PC-3 (cell line): Measurements from ENCODE around the gene RBM15B. TPM values are rescaled to one million over a fixed set of nuclear protein-coding genes. Genes with fewer than 3 reads are reported as not detected.

Source experiments
- ATAC-seq: fragments of 200-7000 bp; cut with Tn5 transposase; 2 replicates; pipeline ENCODE4 v1.9.1; 2020; ENCODE audit warnings: mild to moderate bottlenecking, moderate library complexity
- BruUV-seq: library from RNA; stranded (reverse); fragments of 400-500 nt; replicated peaks from 2 replicates; lab custom pipeline; 2021; lab: Mats Ljungman, UMichigan
- CTCF ChIA-PET: fragments of 300-600 bp; sonication (Branson Sonifier 250); formaldehyde crosslinking; loops from one replicate; lab custom pipeline; 2022; ENCODE audit warnings: antibody characterized with exemption; lab: Charles Lee
- POLR2A ChIA-PET: fragments of 300-600 bp; sonication (Branson Sonifier 250); formaldehyde crosslinking; loops from one replicate; lab custom pipeline; 2022; ENCODE audit warnings: antibody characterized with exemption; ENCODE audit not compliant: unreplicated experiment; lab: Charles Lee
- DNase-seq: peaks from one replicate; pipeline ENCODE4 v3.0.0-alpha.2; 2015
- H2AFZ ChIP-seq: fragments of 300-600 bp; sonication (generic); 2 replicates; pipeline ENCODE4 v1.6.0; 2016; ENCODE audit warnings: antibody characterized with exemption, low read length
- H3F3A ChIP-seq: fragments of 300-600 bp; sonication (generic); one replicate; pipeline ENCODE4 v1.6.0; 2017; ENCODE audit warnings: antibody characterized with exemption, low read length, control low read depth, mild to moderate bottlenecking; ENCODE audit not compliant: unreplicated experiment
- H3K27ac ChIP-seq: fragments of 300-600 bp; sonication (generic); 2 replicates; pipeline ENCODE4 v1.5.1; 2016; ENCODE audit warnings: mild to moderate bottlenecking, low read length
- H3K27me3 ChIP-seq: fragments of 300-600 bp; sonication (generic); 2 replicates; pipeline ENCODE4 v1.6.1; 2016; ENCODE audit warnings: low read length, mixed read lengths
- H3K36me3 ChIP-seq: fragments of 300-600 bp; sonication (generic); 2 replicates; pipeline ENCODE4 v1.6.1; 2016; ENCODE audit warnings: low read depth, mixed run types, low read length, mixed read lengths
- H3K4me1 ChIP-seq: fragments of 300-600 bp; sonication (generic); 2 replicates; pipeline ENCODE4 v1.5.1; 2016; ENCODE audit warnings: low read length; ENCODE audit not compliant: insufficient read depth
- H3K4me2 ChIP-seq: fragments of 300-600 bp; sonication (generic); 2 replicates; pipeline ENCODE4 v1.6.0; 2016; ENCODE audit warnings: low read length
- H3K4me3 ChIP-seq: fragments of 300-600 bp; sonication (generic); 2 replicates; pipeline ENCODE4 v1.5.1; 2016; ENCODE audit warnings: mild to moderate bottlenecking, low read length, mixed read lengths
- H3K79me2 ChIP-seq: fragments of 300-600 bp; sonication (generic); 2 replicates; pipeline ENCODE4 v1.6.1; 2017; ENCODE audit warnings: low read length, mixed read lengths
- H3K9ac ChIP-seq: fragments of 300-600 bp; sonication (generic); 2 replicates; pipeline ENCODE4 v1.6.0; 2016; ENCODE audit warnings: mild to moderate bottlenecking, low read length
- H3K9me2 ChIP-seq: fragments of 300-600 bp; sonication (generic); replicated peaks from 2 replicates; pipeline ENCODE4 v1.6.1; 2016; ENCODE audit warnings: mixed run types, low read length, mixed read lengths
- H3K9me3 ChIP-seq: fragments of 300-600 bp; sonication (generic); 2 replicates; pipeline ENCODE4 v1.6.1; 2016; ENCODE audit warnings: low read length, mixed read lengths
- H4K20me1 ChIP-seq: fragments of 300-600 bp; sonication (generic); 2 replicates; pipeline ENCODE4 v1.6.1; 2016; ENCODE audit warnings: low read length, mixed read lengths
- EZH2 ChIP-seq: fragments of 300-600 bp; sonication (generic); IDR thresholded peaks from one replicate; pipeline ENCODE4 v1.6.1; 2017; ENCODE audit warnings: antibody characterized with exemption, mild to moderate bottlenecking, low read length; ENCODE audit not compliant: unreplicated experiment
- EZH2phosphoT487 ChIP-seq: fragments of 300-600 bp; sonication (generic); IDR thresholded peaks from 2 replicates; pipeline ENCODE4 v1.6.1; 2018; ENCODE audit warnings: mild to moderate bottlenecking, antibody characterized with exemption, low read length, borderline replicate concordance
- intact Hi-C: fragments of 100-400 bp; cut with micrococcal nuclease; formaldehyde crosslinking; loops from 2 replicates; pipeline ENCODE4 v1.9.0; 2023
- total RNA-seq: library from RNA; depleted of rRNA; stranded (reverse); fragments of >200 nt; gene quantifications from 2 replicates; pipeline ENCODE4 v1.2.3, GENCODE V29; 2014
- TF ChIP-seq, protein P1 (sequence below): fragments of 300-600 bp; sonication (generic); conservative IDR thresholded peaks from 2 replicates; pipeline ENCODE4 v1.5.1; 2017; ENCODE audit warnings: antibody characterized with exemption, low read depth, mild to moderate bottlenecking, low read length

The RBM15B gene
- total RNA-seq, 1 experiment from 2014 or later, result 31.1 TPM

DNA sequence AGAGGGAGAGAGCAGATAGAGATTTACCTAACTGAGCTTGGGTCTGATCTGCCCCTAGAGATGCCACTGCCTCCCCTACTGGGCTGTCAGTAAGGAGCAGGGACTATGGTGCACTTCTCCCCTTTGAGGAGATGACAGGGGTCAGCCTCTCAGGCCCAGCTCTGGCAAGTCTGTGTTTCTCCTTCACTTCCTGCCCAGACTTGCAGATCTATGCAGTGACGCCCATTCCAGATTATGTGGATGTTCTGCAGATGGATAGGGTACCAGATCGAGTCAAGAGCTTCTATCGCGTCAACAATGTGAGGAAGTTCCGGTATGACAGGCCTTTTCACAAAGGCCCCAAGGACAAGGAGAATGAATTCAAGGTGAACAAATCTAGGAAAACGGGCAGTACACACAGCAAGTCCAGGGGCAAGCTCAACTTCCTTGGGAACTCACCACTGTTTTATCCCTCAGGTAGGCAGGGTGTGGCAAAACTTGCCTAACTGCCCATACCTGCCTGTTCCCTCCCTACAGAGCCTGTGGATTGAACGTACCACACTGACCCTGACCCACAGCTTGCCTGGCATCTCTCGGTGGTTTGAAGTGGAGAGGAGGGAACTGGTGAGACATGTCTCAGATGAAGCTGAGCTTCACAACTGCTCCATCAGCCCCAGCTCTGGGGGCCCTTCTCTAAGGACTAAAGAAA lies 35.0 kb upstream of the RBM15B start:
- CTCF ChIA-PET, result no interaction called here
- no TSS peak for BruUV-seq
- Histone ChIP-seq H4K20me1 (no peaks in the 10 kb centered on the region), H3K4me2 (no peak overlapping the region), H3K27ac (no peak overlapping the region), H3K9ac (no peak overlapping the region), H3K36me3 (no peaks in the 10 kb centered on the region), H3K27me3 (peaks cover 18% of the 10 kb centered on the region), H2AFZ (no peak overlapping the region), H3K9me3 (no peaks in the 10 kb centered on the region), H3K9me2 (no peaks in the 10 kb centered on the region), H3K4me3 (no peak overlapping the region), H3K79me2 (no peaks in the 10 kb centered on the region), H3F3A (no peaks in the 10 kb centered on the region), H3K4me1 (no peaks in the 10 kb centered on the region)
- intact Hi-C loops, result no loop called here
- no peak for TF ChIP-seq EZH2
- TF ChIP-seq, protein P1, sequence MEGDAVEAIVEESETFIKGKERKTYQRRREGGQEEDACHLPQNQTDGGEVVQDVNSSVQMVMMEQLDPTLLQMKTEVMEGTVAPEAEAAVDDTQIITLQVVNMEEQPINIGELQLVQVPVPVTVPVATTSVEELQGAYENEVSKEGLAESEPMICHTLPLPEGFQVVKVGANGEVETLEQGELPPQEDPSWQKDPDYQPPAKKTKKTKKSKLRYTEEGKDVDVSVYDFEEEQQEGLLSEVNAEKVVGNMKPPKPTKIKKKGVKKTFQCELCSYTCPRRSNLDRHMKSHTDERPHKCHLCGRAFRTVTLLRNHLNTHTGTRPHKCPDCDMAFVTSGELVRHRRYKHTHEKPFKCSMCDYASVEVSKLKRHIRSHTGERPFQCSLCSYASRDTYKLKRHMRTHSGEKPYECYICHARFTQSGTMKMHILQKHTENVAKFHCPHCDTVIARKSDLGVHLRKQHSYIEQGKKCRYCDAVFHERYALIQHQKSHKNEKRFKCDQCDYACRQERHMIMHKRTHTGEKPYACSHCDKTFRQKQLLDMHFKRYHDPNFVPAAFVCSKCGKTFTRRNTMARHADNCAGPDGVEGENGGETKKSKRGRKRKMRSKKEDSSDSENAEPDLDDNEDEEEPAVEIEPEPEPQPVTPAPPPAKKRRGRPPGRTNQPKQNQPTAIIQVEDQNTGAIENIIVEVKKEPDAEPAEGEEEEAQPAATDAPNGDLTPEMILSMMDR, result no peak
- no peak for TF ChIP-seq EZH2phosphoT487
- no peak for ATAC-seq
- peak; percentile 34 for DNase-seq
- POLR2A ChIA-PET, result no interaction called here

GRCh38 chr3:51357856-51358255 lies 33.2 kb upstream of the RBM15B start:
- TF ChIP-seq EZH2phosphoT487 (no peak), EZH2 (no peak)
- TF ChIP-seq, protein P1, result no peak
- no peaks in the 10 kb centered on the region for H3K4me1 ChIP-seq
- no peaks in the 10 kb centered on the region for H3K9me3 ChIP-seq
- H3K79me2 ChIP-seq, result no peaks in the 10 kb centered on the region
- no peaks in the 10 kb centered on the region for H3K36me3 ChIP-seq
- H3F3A ChIP-seq, result no peaks in the 10 kb centered on the region
- CTCF ChIA-PET, result no interaction called here
- H3K4me2 ChIP-seq, result no peak overlapping the region
- peaks cover 21% of the 10 kb centered on the region for H3K27me3 ChIP-seq
- ATAC-seq (no peak), DNase-seq (no peak)
- H3K9ac ChIP-seq, result no peak overlapping the region
- no peaks in the 10 kb centered on the region for H3K9me2 ChIP-seq
- H4K20me1 ChIP-seq, result no peaks in the 10 kb centered on the region
- H3K27ac ChIP-seq, result no peak overlapping the region
- POLR2A ChIA-PET, result no interaction called here
- no TSS peak for BruUV-seq
- intact Hi-C loops, result no loop called here
- H2AFZ ChIP-seq, result no peak overlapping the region
- no peak overlapping the region for H3K4me3 ChIP-seq

- DNase-seq, result no peak
- Histone ChIP-seq H3K36me3 (no peaks in the 10 kb centered on the region), H3K4me3 (no peak overlapping the region), H3K9me3 (no peaks in the 10 kb centered on the region), H3K4me1 (no peaks in the 10 kb centered on the region), H3K4me2 (no peak overlapping the region), H4K20me1 (no peaks in the 10 kb centered on the region), H3K27ac (no peak overlapping the region), H2AFZ (no peak overlapping the region), H3K9ac (no peak overlapping the region), H3K79me2 (no peaks in the 10 kb centered on the region), H3K9me2 (no peaks in the 10 kb centered on the region), H3F3A (no peaks in the 10 kb centered on the region), H3K27me3 (peaks cover 21% of the 10 kb centered on the region)
- ChIA-PET CTCF (no interaction called here), POLR2A (no interaction called here)
- intact Hi-C loops, result no loop called here
- TF ChIP-seq EZH2phosphoT487, result no peak
- BruUV-seq, result no TSS peak
- ATAC-seq, result no peak
Observed at GRCh38 chr3:51358981-51359380, 32.1 kb upstream of the RBM15B start.
